Uterus (tissue), 4 donors: ENCODE results near the gene KIFC1. TPM values are rescaled to one million over a fixed set of nuclear protein-coding genes. Genes with fewer than 3 reads are reported as not detected.

Source experiments
- DNase-seq, 2 donors: peaks; one replicate each; pipeline ENCODE4 v3.0.0-alpha.2; 2019 to 2020
- H3K27ac ChIP-seq, 2 donors: fragments of 200-600 bp; sonication (generic); 1 replicate in 1 of 2; 2 replicates in 1 of 2; pipeline ENCODE4 v1.5.1; 2016 to 2018
- H3K27me3 ChIP-seq, 2 donors: fragments of 200-600 bp; sonication (generic); one replicate each; pipeline ENCODE4 v1.5.1; 2018 to 2019; ENCODE audit warnings: control low read depth in 1 of 2
- H3K36me3 ChIP-seq, 2 donors: fragments of 200-600 bp; sonication (generic); one replicate each; pipeline ENCODE4 v1.5.1; 2019; ENCODE audit warnings: control low read depth in 1 of 2
- H3K4me1 ChIP-seq, 2 donors: fragments of 200-600 bp; sonication (generic); one replicate each; pipeline ENCODE4 v1.5.1; 2018 to 2019; ENCODE audit warnings: control low read depth in 1 of 2
- H3K4me3 ChIP-seq, 2 donors: fragments of 200-600 bp; sonication (generic); 1 replicate in 1 of 2; 2 replicates in 1 of 2; pipeline ENCODE4 v1.5.1; 2018 to 2019; ENCODE audit warnings: mild to moderate bottlenecking in 1 of 2
- H3K9me3 ChIP-seq, 2 donors: fragments of 200-600 bp; sonication (generic); one replicate each; pipeline ENCODE4 v1.5.1; 2019; ENCODE audit warnings: control low read depth in 1 of 2
- POLR2A ChIP-seq, 2 donors: fragments of 450-650 bp; IDR thresholded peaks; one replicate each; pipeline ENCODE4 v1.6.1; 2016; ENCODE audit warnings: antibody characterized with exemption in 2 of 2, mild to moderate bottlenecking in 1 of 2, moderate library complexity in 1 of 2
- intact Hi-C: fragments of 100-400 bp; cut with DNase I; formaldehyde crosslinking; loops from one replicate; pipeline ENCODE4 v1.15.1; 2023; ENCODE audit warnings: low total_unique reads
- total RNA-seq, 4 donors: library from RNA; depleted of rRNA in 3 of 4; stranded (reverse); fragments of >200 nt in 3 of 4; gene quantifications; one replicate each; pipeline versions ENCODE4 v1.1.0 to v1.2.4, GENCODE V29; 2014 to 2023
- TF ChIP-seq, protein P1 (sequence below), 4 experiments: fragments of 200-600 bp in 2 of 4; fragments of 450-650 bp in 2 of 4; sonication (generic) in 2 of 4; IDR thresholded peaks; one replicate each; pipeline ENCODE4 v1.5.1; 2016 to 2019; ENCODE audit warnings: antibody characterized with exemption in 4 of 4, mild to moderate bottlenecking in 2 of 4, moderate library complexity in 1 of 4
- donor health status: DM: yes; HTN: yes; CAD: no.

The KIFC1 gene
- total RNA-seq, 4 donors from 2014 or later: 1.8 to 20.0 TPM; not detected in 2

DNA sequence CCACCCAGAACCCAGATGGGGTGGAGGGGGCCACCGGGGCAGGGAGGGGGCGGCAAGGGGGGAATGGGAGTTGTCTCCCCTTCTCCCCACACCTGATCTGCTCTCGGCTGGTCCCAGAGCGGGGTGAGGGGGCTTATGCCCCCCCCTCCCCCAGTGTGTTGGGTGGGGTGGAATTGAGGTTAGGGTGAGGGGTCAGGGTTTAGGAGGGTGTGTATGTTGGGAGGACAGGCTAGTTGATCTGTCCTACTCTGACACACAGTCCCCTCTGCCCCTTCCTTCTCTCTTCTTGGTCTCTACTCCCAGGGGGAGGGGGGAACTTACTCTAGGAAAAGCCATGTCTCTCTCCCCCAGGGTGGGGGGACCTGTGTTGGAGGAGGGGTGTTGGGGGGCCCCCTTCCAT is 60.9 kb downstream of the KIFC1 start:
- Histone ChIP-seq H3K4me1 (peaks cover 0 to 6% of the 10 kb centered on the region in 2 donors), H3K4me3 (no peak overlapping the region), H3K9me3 (no peaks in the 10 kb centered on the region), H3K36me3 (no peaks in the 10 kb centered on the region), H3K27ac (peak overlapping the region in 1 of 2 donors; percentile 15), H3K27me3 (no peaks in the 10 kb centered on the region)
- intact Hi-C loops: no loop called here
- no peak for TF ChIP-seq POLR2A (IDR thresholded peaks at IDR 0.05)
- TF ChIP-seq, protein P1, sequence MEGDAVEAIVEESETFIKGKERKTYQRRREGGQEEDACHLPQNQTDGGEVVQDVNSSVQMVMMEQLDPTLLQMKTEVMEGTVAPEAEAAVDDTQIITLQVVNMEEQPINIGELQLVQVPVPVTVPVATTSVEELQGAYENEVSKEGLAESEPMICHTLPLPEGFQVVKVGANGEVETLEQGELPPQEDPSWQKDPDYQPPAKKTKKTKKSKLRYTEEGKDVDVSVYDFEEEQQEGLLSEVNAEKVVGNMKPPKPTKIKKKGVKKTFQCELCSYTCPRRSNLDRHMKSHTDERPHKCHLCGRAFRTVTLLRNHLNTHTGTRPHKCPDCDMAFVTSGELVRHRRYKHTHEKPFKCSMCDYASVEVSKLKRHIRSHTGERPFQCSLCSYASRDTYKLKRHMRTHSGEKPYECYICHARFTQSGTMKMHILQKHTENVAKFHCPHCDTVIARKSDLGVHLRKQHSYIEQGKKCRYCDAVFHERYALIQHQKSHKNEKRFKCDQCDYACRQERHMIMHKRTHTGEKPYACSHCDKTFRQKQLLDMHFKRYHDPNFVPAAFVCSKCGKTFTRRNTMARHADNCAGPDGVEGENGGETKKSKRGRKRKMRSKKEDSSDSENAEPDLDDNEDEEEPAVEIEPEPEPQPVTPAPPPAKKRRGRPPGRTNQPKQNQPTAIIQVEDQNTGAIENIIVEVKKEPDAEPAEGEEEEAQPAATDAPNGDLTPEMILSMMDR (IDR thresholded peaks at IDR 0.05): no peak
- DNase-seq: no peak

GRCh38 chr6:33453393-33454008 is 61.9 kb downstream of the KIFC1 start:
- intact Hi-C loops: no loop called here
- Histone ChIP-seq H3K27me3 (no peaks in the 10 kb centered on the region), H3K9me3 (no peaks in the 10 kb centered on the region), H3K4me1 (peaks cover 0 to 6% of the 10 kb centered on the region in 2 donors), H3K4me3 (peak overlapping the region; percentile 65 to 75), H3K36me3 (no peaks in the 10 kb centered on the region), H3K27ac (peak overlapping the region; percentile 48 to 76)
- TF ChIP-seq POLR2A (IDR thresholded peaks at IDR 0.05): no peak
- TF ChIP-seq, protein P1 (IDR thresholded peaks at IDR 0.05): no peak
- DNase-seq: no peak

GRCh38 chr6:33454009-33454946 is 62.7 kb downstream of the KIFC1 start, which contains the start of gene ZBTB9:
Gene ZBTB9 (plus strand): TSS chr6:33454576. CDS start chr6:33455101, 525 bp downstream.
- Histone ChIP-seq H3K9me3 (no peaks in the 10 kb centered on the region), H3K36me3 (no peaks in the 10 kb centered on the region), H3K4me1 (peaks cover 0 to 6% of the 10 kb centered on the region in 2 donors), H3K4me3 (peak within 1 kb of the TSS; percentile 65 to 75), H3K27me3 (no peaks in the 10 kb centered on the region), H3K27ac (peak within 1 kb of the TSS; percentile 48 to 76)
- DNase-seq: peak; percentile 96
- intact Hi-C loops: no loop called here
- TF ChIP-seq, protein P1 (IDR thresholded peaks at IDR 0.05): peak in 1 of 4 experiments; percentile 31
- peak; percentile 61 to 85 for TF ChIP-seq POLR2A (IDR thresholded peaks at IDR 0.05)

- DNase-seq: no peak
- Histone ChIP-seq H3K27ac (peak overlapping the region; percentile 44 to 76), H3K4me1 (peaks cover 0 to 6% of the 10 kb centered on the region in 2 donors), H3K27me3 (no peaks in the 10 kb centered on the region), H3K4me3 (peak overlapping the region; percentile 65 to 75), H3K9me3 (no peaks in the 10 kb centered on the region), H3K36me3 (no peaks in the 10 kb centered on the region)
- intact Hi-C loops: no loop called here
- no peak for TF ChIP-seq POLR2A (IDR thresholded peaks at IDR 0.05)
- TF ChIP-seq, protein P1 (IDR thresholded peaks at IDR 0.05): no peak
Measured at GRCh38 chr6:33455051-33455450, 63.4 kb downstream of the KIFC1 start.

GRCh38 chr6:33456156-33456555 is 64.5 kb downstream of the KIFC1 start:
- intact Hi-C loops: no loop called here
- TF ChIP-seq, protein P1 (IDR thresholded peaks at IDR 0.05): no peak
- no peak for TF ChIP-seq POLR2A (IDR thresholded peaks at IDR 0.05)
- Histone ChIP-seq H3K36me3 (no peaks in the 10 kb centered on the region), H3K4me3 (no peak overlapping the region), H3K4me1 (peaks cover 0 to 6% of the 10 kb centered on the region in 2 donors), H3K27ac (no peak overlapping the region), H3K9me3 (no peaks in the 10 kb centered on the region), H3K27me3 (no peaks in the 10 kb centered on the region)
- no peak for DNase-seq
